GM21619 (cell line): ENCODE measurements around the gene PIK3R1.

Experiments
- ATAC-seq: cut with Tn5 transposase; IDR thresholded peaks from one replicate; pipeline ENCODE4 v1.9.1; 2021; ENCODE audit not compliant: unreplicated experiment

PIK3R1 gene

DNA sequence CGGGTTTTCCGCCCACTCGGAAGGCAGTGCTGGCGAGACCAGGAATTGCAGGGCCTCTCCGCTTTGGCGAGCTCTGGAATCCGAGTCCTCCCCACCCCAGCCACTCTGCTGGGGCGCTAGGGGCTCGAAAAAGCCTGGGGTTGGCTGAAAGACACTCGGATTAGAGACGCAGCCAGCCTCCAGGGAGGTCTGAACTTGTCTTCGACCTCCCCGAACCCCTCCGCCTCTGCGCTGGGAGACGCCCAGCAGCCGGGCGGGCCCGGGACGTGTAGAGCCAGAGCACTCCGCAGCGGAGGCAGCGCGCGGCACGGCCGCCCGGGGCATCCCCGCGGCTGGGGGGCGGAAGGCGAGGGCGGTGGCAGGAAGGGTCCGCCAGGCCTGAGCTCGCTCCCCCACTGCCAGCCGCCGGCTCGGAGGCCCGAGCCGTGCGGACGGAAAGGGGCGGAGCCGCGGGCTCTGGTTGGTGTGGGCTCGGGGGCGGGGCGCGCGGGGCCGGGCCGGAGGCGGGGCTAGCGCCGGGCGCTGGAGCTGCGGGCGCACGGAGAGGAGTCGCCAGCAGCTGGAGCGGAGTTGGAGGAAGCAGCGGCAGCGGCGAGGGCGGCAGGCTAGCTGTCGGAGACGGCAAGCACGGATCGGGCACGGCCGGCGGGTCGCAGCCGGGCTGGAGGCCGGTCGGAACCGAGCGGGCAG lies at the start of gene PIK3R1:
Gene PIK3R1 (plus strand): TSS at position 549 of the 690 bp plus-strand sequence. CDS start 10,920 bp downstream, outside the sequence.
- ATAC-seq, result peak; percentile 79

DNA sequence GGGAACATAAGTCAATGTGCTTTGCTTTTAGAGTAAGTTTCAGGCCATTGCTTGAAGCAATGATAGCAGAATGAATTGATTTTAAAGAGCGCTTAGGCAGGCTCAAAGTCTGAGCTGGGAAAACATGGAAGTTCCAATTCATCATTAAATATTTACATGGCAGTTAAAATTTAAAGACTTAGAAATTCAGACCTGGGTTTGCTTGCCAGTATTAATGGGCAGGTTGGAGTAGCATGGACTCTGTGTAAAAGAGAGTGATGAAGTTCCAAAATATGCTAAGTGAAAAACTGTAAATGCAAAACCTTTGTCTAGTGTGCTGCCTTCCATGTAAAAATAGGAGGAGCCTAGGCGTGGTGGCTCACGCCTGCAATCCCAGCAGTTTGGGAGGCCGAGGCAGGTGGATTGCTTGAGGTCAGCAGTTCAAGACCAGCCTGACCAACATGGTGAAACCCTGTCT lies 48.3 kb upstream of the PIK3R1 start:
- no peak for ATAC-seq

DNA sequence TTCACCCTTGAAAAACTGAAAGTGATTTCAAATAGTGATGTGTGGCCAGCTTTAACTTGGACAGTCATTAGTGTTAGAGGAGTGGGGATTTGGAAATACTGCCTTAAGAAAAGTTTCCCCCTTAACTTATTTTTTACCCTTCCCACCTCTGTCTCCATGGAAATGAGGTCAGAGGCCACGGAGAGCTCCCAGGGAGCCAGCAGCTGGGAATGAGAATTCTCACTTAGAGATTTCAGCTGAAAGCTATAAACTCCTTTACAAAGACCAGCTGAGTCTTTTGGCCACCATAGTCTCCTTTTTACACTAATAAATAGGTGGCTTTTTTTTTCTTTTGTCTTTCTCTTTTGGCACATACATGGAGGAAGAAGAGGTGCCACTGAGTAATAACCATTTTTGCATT lies 45.7 kb upstream of the PIK3R1 start:
- ATAC-seq, result no peak

GRCh38 chr5:68170826-68171558 lies 44.6 kb upstream of the PIK3R1 start:
- no peak for ATAC-seq

GRCh38 chr5:68172314-68172713 lies 43.2 kb upstream of the PIK3R1 start:
- ATAC-seq, result no peak

GRCh38 chr5:68173007-68173406 lies 42.5 kb upstream of the PIK3R1 start:
- ATAC-seq, result no peak

DNA sequence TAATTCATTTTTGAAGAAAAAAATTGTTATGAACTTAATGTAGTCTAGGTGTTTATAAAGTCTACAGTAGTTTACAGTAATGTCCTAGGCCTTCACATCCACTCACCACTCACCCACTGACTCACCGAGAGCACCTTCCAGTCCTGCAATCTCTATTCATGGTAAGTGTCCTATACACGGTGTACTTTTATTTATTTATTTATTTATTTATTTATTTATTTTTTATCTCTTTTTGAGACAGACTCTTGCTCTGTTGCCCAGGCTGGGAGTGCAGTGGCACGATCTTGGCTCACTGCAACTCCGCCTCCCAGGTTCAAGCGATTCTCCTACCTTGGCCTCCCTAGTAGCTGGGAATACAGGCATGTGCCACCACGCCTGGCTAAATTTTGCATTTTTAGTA lies 39.3 kb upstream of the PIK3R1 start:
- ATAC-seq, result no peak

DNA sequence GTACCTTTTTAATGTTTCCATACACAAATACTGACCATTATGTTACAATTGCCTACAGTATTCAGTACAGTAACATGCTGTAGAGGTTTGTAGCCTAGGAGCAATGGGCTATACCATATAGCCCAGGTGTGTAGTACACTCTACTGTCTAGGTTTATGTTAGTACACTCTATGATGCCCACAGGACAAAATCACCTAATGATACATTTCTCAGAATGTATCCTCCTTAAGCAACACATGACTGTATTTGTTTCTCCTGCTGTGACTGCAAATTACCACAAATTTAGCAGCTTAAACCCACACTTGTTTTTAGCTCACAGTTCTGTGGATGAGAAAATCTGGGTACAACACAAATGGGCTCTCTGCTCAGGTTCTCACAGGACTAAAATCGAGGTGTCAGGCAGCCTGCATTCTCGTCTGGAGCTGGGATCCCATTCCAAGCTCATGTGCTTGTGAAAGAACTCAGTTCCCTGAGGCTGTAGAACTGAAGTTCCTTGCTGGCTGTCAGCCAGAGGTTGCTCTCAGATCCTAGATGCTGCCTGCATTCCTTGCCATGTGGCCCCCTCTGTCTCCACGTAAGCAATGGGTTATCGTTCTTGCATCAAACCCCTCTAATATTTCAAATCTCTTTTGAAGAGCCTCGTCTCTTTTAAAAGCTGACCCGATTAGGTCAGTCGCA lies 38.6 kb upstream of the PIK3R1 start:
- no peak for ATAC-seq

DNA sequence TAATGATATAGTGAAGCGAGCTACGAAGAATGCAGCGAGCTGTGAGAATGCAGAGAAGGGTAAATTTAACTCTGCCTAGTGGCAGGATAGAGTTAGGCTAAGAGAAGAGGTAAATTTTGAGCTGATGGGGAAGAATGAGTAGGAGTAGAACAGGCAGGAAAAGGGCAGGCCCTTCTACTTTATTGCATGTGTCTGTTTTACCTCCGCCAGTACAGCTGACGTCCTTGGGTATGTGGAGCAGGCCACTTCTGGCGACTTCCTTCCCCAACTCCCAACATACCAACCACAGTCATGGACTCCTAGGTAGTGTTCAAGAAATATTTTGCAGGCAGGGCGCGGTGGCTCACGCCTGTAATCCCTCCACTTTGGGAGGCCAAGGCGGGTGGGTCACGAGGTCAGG lies 37.9 kb upstream of the PIK3R1 start:
- ATAC-seq, result no peak

GRCh38 chr5:68178579-68178978 lies 37.0 kb upstream of the PIK3R1 start:
- no peak for ATAC-seq

- ATAC-seq, result no peak
Measured at GRCh38 chr5:68180121-68181038, 35.2 kb upstream of the PIK3R1 start.

DNA sequence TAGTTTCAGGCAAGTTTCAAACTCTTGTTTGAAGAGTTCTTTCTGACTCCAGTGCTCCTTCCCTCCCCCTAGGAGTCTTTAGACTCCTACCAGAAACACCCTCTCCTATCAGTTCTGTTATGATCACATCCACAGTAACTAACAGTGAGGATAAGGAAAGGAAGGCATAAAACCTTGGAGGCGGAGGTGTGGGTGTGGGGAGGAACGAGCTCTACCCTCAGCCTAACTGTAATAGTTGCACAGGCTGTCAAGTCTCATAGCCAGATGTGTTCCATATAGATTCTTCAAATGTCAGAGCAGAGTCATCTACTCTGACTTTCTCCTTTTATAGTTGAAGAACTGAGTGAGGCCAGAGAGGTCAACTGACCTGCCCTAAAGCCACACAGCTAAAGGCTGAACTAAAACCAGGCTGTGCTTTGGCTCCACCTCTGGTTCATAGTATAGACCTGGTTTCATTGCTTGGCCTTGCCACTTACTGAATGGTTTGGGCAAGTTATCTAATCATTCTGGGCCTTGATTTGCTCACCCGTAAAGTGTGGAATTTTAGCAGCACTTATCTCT lies 34.4 kb upstream of the PIK3R1 start:
- no peak for ATAC-seq

GRCh38 chr5:68182094-68182493 lies 33.5 kb upstream of the PIK3R1 start:
- ATAC-seq, result no peak

DNA sequence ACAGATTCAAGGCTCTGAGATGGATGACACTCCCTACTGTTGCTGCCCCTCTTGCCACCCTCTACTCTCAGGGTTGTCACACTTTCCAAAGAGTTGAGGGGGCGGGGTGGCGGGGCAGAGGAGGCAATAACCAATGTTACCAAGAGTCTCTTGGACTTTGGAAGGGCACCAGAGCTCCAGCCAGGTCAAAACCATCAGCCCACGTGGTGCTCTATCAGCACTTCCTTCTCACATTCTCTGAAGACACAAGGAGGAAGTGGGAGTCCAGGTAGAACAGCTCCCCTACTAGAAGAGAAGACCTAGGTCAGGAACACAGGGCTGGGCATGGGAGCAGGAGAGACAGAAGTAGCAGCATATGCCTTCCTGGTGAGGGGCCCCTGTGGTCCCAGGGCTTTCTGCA lies 33.0 kb upstream of the PIK3R1 start:
- ATAC-seq, result no peak

DNA sequence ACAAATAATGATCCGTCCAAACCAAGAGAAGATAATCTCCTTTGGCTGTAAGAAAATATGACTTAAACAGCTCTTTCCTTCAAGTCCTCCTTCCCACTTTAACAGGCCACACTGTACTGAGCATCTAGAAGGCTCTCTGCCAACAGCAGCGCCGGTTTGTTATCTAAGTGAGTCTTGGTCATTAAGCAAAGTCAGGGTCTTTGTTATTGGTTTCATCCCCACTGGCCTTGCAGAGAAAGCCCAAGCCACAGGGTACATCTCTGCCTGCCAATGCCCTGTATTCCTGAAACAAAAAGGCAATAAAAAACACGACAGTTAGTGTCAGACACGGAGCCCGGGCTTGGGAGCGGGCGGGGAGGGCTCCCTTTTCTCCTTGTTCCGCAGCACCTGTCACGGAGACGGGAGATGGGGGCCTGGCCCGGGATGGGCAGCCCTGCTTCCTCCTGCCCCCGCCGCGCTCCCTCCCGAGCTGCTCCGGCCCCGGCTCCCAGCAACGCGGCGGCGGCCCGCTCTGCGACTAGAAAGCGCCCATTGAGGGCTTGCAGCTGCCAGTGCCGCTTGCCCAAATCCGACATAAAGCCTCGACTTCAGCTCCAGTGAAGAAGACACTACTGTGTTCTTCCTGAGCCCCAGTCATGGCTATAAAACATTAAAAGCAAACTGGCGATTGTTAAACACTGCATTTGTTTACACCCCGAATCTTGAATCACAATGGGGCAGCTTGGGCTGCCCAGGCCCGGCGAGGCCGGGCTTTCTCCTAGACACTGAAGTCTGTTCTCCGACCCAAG lies 28.1 kb upstream of the PIK3R1 start:
- ATAC-seq, result no peak

DNA sequence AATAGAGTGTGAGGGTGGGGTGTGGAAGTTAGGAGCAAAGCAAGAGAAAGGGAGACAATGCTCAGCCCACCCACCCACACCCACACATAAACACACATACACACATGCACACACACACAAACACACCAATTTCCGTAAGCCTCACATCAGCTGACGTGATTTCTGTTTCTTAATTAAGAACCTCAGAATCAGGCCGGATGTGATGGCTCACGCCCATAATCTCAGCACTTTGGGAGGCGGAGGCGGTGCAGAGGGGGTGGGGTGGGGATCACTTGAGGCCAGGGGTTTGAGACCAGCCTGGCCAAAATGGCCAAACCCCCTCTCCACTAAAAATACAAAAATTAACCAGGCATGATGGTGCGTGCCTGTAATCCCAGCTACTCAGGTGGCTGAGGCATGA lies 26.4 kb upstream of the PIK3R1 start:
- no peak for ATAC-seq

DNA sequence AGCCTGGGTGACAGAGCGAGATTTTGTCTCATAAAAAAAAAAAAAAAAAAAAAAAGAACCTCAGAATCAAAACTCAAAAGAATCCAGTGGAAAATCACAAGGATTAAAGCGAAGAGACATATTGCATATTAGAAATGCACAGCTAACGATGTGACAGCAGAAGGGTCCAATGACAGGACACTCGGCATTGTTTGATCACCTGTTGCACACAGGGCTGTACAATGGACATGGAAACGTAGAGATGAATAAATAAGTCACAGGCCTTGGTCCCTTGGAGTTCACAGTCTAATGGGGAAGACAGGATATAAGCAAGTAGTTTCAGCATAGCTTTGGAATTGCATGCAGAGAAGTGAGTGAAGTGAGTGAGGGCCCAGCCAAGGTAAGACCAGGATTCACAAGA lies 25.9 kb upstream of the PIK3R1 start:
- no peak for ATAC-seq

DNA sequence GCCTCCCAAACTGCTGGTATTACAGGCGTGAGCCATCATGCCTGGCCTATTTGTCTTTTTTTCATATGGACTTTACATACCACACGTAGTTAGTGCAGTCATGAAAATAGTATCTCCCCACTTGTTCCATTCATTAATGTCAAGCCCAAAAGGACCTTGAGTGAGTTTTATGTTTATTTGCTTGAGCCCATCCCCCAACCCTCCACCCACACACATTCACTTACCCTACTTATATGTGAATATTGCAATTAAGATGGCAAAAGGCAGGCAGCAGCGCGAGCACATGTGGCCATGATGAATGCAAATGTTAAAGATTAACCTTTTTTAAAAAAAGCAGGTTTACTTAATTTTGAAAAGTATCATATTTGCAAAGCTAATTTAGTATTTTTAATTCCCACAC lies 24.9 kb upstream of the PIK3R1 start:
- ATAC-seq, result no peak

DNA sequence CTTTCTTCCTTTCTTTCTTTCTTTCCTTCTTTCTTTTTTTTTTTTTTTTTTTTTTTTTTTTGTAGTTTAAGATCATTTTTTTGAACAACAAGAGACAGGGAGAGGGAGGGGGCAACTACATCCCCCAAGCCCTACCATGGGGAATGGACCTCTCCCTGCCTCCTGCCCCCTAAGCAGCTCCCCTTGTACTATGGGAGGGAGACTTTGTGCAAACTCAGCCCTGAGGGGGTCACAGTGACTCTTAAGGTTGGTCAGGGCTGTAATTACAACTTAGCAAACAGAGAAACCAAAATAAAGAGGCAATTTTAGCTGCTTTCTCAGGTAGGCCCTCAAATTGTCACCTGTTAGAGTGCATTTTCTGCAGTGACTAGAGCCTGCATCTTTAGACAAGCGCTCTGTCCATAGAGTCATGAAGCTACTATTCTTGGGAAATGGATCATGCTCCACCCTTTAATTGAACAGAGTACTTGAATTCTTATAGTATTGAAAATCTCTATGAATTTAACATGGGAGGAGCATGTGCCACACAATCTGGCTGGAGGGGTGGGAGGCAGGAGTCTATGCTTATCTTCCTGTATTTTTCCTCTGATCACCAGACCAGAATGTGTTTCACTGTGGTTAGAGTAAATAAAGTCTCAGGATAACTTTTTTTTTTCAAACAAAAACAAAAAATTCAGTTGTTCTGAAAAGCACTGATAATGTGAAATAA lies 24.3 kb upstream of the PIK3R1 start:
- ATAC-seq, result no peak
